ENCODE results near the gene CTNNBIP1. TPM values are rescaled to one million over a fixed set of nuclear protein-coding genes. Genes with fewer than 3 reads are reported as not detected.

Gene CTNNBIP1
- total RNA-seq, 1 experiment from 2014 or later, result 44.4 TPM

GRCh38 chr1:9886092-9886742 lies 23.9 kb downstream of the CTNNBIP1 start:
- no CpG with 5 or more reads among the region's 17 CpGs for WGBS (ENCODE audit: extremely low coverage, insufficient read length, low lambda C conversion rate)

More at GRCh38 chr1:9886092-9886742, 23.9 kb downstream of the CTNNBIP1 start:
- Histone ChIP-seq H2BK15ac (ENCODE audit: low read depth, low read length) (no peak overlapping the region), H3K4me2 (ENCODE audit: insufficient read depth, insufficient read length, low read length) (no peak overlapping the region), H3K14ac (ENCODE audit: insufficient read depth, low read length) (no peak overlapping the region), H4K5ac (ENCODE audit: insufficient read length, low read depth, low read length) (no peak overlapping the region), H3T11ph (ENCODE audit: low read length) (no peak overlapping the region), H3K23ac (ENCODE audit: insufficient read length, low read depth, low read length) (no peak overlapping the region), H3K18ac (ENCODE audit: insufficient read length, low read depth, low read length) (no peak overlapping the region), H3K79me1 (ENCODE audit: insufficient read depth, low read depth, low read length, poor library complexity, severe bottlenecking) (no peaks in the 10 kb centered on the region), H3K9me3 (ENCODE audit: control insufficient read depth, low read depth, low read length) (no peaks in the 10 kb centered on the region), H3K79me2 (ENCODE audit: insufficient read depth, low read length) (no peaks in the 10 kb centered on the region), H3K9ac (ENCODE audit: extremely low read depth, insufficient read length, low read length) (no peak overlapping the region), H3K4me1 (ENCODE audit: insufficient read depth, low read length) (peaks cover 9% of the 10 kb centered on the region; the same call in 1 of the 2 replicates), H3K23me2 (ENCODE audit: insufficient read length, low read depth, low read length, poor library complexity, severe bottlenecking) (no peaks in the 10 kb centered on the region), H4K20me1 (ENCODE audit: control insufficient read depth, insufficient read depth, insufficient read length) (no peaks in the 10 kb centered on the region), H2BK20ac (ENCODE audit: low read depth, low read length, poor library complexity, severe bottlenecking) (no peak overlapping the region), H3K27ac (ENCODE audit: insufficient read length, low read depth, low read length) (no peak overlapping the region), H2BK12ac (ENCODE audit: insufficient read length, low read depth, low read length) (no peak overlapping the region), H3K56ac (ENCODE audit: insufficient read length, low read depth, low read length) (no peak overlapping the region), H4K8ac (replicated peaks; ENCODE audit: insufficient read length, low read depth, low read length) (no peak overlapping the region), H3K4ac (ENCODE audit: low read depth, low read length) (no peak overlapping the region), H3K27me3 (ENCODE audit: insufficient read depth, low read length) (no peaks in the 10 kb centered on the region), H2BK120ac (ENCODE audit: low read depth, low read length, poor library complexity, severe bottlenecking) (no peak overlapping the region), H2AK5ac (ENCODE audit: insufficient read length, low read length) (no peak overlapping the region), H2AFZ (ENCODE audit: low read length) (no peak overlapping the region), H4K91ac (ENCODE audit: insufficient read length, low read depth, low read length) (no peak overlapping the region), H2BK5ac (ENCODE audit: insufficient read length, low read length) (no peak overlapping the region)
- DNase-seq, result no peak
- Mint-ChIP-seq H3K4me3 (no peak overlapping the region), H3K4me1 (peaks cover 35 to 49% of the 10 kb centered on the region in 2 experiments), H3K9me3 (no peaks in the 10 kb centered on the region), H3K27me3 (ENCODE audit: low read depth) (no peaks in the 10 kb centered on the region), H3K27ac (peak overlapping the region; percentile 74 to 92 (median 86); a peak in 4 of 7 replicates), H3K36me3 (ENCODE audit: insufficient read depth in 1 of 3, low read depth in 3 of 3) (peaks cover 3 to 13% (median 7%) of the 10 kb centered on the region in 3 experiments; a peak in 4 of 7 replicates)
- no peak for TF ChIP-seq CTCF (conservative IDR thresholded peaks at IDR 0.05)
